Fibroblast of lung (primary cell): ENCODE data around the gene COMT.

Experiments used
- EZH2 ChIP-seq: IDR thresholded peaks from 2 replicates; pipeline ENCODE4 v1.5.1; 2012; ENCODE audit warnings: low read length, control low read depth, mild to moderate bottlenecking; ENCODE audit errors: missing control alignments
- TF ChIP-seq, protein P1 (sequence below), 2 donors: IDR thresholded peaks in 1 of 2; conservative IDR thresholded peaks in 1 of 2; 1 replicate in 1 of 2; 2 replicates in 1 of 2; pipeline ENCODE4 v1.5.1; 2011 to 2012; ENCODE audit warnings: low read length in 2 of 2, control low read depth in 1 of 2, inconsistent platforms in 1 of 2, low read depth in 1 of 2, mild to moderate bottlenecking in 1 of 2

DNA sequence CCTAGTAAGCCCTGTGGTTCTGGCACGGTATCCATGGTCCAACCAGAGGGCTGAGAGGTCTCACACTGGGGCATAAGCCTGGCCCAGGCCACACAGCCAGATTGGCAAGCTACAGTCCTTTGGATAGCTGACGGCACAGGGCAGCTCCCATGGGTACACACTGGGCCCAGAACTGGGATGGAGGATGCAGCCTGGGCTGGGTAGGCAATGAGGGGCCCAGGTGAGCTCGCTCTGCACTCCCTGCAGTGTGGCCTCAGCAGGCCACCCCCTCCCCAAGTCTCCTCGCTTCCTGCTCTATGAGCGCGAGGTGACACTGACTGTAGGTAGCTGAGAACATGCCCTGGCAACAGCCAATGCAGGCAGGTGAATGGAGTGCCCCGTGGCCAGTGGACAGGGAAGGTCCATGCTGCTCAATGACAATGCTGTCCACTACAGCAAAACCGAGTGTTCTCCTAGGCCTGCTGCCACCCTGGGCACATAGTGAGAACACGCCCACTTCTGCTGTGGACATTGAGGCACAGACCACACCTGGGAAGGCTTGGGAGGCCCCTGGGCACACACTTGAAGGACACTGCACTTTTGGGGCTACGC is 71.3 kb downstream of the COMT start:
- TF ChIP-seq, protein P1, sequence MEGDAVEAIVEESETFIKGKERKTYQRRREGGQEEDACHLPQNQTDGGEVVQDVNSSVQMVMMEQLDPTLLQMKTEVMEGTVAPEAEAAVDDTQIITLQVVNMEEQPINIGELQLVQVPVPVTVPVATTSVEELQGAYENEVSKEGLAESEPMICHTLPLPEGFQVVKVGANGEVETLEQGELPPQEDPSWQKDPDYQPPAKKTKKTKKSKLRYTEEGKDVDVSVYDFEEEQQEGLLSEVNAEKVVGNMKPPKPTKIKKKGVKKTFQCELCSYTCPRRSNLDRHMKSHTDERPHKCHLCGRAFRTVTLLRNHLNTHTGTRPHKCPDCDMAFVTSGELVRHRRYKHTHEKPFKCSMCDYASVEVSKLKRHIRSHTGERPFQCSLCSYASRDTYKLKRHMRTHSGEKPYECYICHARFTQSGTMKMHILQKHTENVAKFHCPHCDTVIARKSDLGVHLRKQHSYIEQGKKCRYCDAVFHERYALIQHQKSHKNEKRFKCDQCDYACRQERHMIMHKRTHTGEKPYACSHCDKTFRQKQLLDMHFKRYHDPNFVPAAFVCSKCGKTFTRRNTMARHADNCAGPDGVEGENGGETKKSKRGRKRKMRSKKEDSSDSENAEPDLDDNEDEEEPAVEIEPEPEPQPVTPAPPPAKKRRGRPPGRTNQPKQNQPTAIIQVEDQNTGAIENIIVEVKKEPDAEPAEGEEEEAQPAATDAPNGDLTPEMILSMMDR (conservative IDR thresholded peaks at IDR 0.05 in 1 of 2, IDR thresholded peaks at IDR 0.05 in 1 of 2; ENCODE audit: low read depth in 1 of 2, low read length in 2 of 2) = no peak
- TF ChIP-seq EZH2 = no peak
